ENCODE results near the gene ZEB1. TPM values are rescaled to one million over a fixed set of nuclear protein-coding genes. Genes with fewer than 3 reads are reported as not detected.
A peak's percentile ranks its signal among the peaks of the same experiment; 100 is the strongest.

Gene ZEB1
- total RNA-seq (2014; rRNA removed; shearing (Covaris generic)): 82.7 and 99.4 TPM in 2 replicates

DNA sequence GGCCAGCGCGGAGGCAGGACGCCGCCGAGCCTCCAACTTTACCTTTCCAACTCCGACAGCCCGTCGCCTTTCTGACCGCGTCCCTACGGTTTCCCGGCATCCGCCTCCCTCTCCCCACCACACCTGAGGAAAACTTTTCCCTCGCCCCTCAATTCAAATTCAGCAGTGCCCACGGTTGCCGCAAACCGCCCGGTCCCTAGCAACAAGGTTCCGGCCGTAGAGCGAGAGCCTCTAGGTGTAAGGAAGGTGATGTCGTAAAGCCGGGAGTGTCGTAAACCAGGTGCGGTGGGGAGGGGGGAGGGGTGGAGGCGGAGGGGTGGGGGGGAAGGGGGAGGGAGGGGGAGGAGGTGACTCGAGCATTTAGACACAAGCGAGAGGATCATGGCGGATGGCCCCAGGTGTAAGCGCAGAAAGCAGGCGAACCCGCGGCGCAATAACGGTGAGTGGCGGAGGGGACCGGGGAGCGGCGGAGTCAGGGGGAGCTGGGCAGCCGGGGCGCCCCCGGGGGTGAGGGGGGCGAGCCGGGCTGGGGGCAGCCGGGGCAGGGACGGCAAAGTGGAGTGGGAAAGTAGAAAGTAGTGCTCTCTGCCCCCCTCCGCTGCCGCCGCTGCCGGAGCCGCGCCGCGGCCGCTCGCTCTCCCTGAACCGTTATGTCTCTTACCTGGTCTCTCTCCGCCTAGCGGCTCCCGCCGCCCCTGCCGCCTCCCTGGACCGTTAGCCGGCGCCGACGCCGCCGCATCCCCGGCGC is at the start of gene ZEB1:
Gene ZEB1 (plus strand): TSS at position 363 of the 748 bp plus-strand sequence. CDS start 19 bp downstream, at position 382.
- DNase-seq (ENCODE audit: low read depth): peak; percentile 94

- DNase-seq (ENCODE audit: low read depth): no peak
These were observed 48.1 kb upstream of the ZEB1 start for GRCh38 chr10:31270954-31271353.

DNA sequence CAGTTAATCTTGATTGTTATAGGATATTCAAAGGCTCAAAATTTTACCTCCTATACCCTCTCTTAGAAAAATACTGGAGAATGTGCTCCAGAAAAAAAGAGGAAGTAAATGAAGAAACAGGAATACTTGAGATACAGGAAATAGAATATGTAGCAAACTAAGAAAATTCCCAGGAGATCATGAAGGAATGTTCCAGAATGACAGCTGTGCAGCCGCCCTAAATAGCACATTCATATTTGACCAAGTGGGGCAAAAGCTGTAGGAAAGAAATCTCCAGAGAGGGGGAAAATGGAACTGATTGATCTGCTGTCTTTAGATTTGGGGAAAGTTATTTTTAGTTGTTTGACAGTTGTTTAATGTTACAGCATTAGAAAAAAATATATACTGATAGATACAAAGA is 46.2 kb upstream of the ZEB1 start:
- DNase-seq (ENCODE audit: low read depth): no peak

DNA sequence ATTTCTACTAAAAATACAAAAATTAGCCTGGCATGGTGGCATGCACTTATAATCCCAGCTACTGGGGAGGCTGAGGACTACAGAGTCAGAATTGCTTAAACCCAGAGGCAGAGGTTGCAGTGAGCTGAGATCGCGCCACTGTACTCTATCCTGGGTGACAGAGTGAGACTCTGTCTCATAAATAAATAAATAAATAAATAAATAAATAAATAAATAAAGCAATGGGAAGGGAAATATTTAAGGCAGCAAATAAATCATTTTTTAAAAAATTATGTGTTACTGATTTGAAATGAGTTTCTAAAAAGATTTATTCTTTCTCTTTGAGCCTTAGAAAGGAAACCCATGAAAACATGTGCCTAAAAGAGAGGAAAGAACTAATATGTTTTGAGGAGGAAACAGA is 45.2 kb upstream of the ZEB1 start:
- DNase-seq (ENCODE audit: low read depth): no peak

- DNase-seq (ENCODE audit: low read depth): peak; percentile 47
These were observed 44.7 kb upstream of the ZEB1 start for GRCh38 chr10:31274310-31274709.

DNA sequence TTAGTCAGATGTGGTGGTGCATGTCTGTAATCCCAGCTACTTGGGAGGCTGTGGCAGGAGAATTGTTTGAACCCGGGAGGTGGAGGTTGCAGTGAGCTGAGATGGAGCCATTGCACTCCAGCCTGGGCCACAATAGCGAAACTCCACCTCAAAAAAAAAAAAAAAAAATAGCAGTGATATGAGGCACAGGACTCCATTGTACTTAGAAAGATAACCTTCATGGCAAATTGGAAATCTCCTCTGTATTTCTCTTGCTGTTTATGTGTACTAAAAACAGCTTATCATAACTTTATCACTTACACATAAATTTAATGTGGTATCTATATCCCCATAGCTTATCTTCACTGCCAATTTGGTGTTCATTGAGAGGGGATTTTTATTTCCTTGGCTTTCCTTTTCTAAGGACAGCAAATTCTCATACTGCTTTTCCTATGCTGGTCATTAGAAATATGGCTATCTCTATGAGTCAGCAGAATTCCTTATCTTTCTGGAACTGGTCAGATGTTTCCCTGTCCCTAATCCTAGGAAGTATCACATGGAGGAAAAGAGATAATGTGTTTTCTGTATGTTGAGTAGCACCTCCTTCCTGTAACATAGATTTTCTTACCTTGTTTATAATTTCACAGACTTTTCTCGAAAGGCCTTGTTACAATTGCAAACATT is 40.6 kb upstream of the ZEB1 start:
- DNase-seq (ENCODE audit: low read depth): no peak

DNA sequence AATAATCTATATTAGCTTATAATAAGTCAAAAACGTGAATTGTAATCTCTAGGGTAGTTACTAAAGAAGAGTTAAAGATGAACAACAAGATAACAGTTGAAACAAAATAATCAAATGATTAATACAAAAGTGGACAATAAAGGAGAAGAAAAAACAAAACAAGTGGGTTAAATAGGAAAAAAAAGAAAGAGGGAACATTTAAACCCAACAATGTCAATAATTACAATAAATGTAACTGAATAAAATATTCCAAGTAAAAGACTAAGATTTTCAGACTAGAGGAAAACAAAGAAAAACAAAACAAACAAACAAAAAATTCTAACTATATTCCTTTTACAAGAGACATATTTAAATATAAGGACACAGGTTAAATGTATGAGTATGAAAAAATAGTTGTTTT is 38.0 kb upstream of the ZEB1 start:
- DNase-seq (ENCODE audit: low read depth): no peak

GRCh38 chr10:31288001-31288400 is 31.0 kb upstream of the ZEB1 start:
- DNase-seq (ENCODE audit: low read depth): peak; percentile 74

DNA sequence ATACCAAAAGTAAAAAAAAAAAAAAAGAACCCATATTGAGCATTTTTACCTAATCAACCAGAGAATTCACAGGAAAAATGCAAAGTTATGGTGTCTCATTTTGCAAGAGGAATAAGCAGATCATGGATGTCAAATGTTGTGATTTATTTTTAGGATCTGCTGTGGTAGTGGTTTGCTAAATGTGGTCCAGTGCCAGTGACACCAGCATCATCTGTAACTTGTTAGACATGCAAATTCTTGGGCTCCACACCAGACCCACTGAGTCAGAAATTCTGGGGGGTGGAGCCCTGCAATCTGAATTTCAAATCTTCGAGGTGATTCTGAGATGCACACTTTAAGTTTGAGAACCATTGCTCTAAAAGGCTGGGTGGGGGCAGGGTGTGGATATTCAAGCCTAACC is 30.1 kb upstream of the ZEB1 start:
- DNase-seq (ENCODE audit: low read depth): peak; percentile 89

DNA sequence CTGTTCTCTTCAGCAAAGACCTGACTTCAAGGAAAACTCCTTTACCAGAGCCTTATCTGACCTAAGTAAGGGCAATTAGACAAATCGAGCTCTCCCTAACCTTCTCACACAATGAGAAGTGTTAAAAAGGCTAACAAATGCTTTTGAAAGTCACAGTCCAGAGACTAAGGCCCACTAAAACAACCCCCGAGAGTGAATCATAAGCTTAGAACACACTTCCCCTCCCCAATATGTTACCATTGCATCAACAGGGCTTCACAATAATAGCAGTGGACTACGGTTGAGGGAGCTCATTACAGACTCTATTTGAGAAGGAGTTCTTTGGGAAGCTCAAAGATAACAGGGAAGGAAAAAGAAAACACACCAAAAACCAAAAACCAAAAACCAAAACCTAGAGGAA is 28.6 kb upstream of the ZEB1 start:
- DNase-seq (ENCODE audit: low read depth): no peak

DNA sequence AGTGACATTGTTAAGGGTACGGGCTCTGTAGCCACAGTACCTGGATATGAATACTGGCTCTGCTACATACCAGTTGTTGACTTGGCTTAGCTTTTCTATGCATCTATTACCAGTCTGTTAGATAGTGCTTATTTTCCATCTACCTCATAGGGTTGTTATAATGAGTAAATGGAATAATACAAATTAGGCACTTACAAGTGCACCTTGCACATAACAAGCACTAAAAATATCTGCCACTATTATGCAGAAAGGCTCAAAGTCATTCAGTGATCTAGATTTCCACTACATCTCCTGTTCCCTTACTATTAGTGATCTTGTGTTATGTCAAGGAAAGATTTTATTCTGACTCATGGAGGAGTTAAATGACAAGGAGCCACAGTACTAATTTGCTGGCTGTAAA is 27.9 kb upstream of the ZEB1 start:
- DNase-seq (ENCODE audit: low read depth): no peak

- DNase-seq (ENCODE audit: low read depth): no peak
These were observed 24.5 kb upstream of the ZEB1 start for GRCh38 chr10:31294558-31294957.

DNA sequence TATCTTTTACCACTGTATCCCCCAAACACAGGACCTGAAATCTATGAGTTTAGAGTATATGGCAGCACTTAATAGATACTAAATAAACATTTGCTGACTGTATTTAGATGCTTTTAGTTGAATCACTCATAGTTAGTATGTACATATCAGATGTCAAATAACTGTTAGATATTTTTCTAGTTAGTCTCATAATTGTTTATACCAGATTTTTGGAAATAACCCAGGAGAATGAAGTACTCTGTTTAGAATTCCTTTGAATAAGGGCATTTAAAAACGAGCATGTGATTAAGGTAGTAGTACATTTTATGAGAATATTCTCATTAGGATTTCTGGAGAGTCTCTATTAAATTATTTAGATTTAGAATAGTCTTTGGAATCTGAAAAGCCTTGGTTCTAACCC is 22.3 kb upstream of the ZEB1 start:
- no peak for DNase-seq (ENCODE audit: low read depth)

GRCh38 chr10:31299119-31299518 is 19.9 kb upstream of the ZEB1 start:
- DNase-seq (ENCODE audit: low read depth): no peak

DNA sequence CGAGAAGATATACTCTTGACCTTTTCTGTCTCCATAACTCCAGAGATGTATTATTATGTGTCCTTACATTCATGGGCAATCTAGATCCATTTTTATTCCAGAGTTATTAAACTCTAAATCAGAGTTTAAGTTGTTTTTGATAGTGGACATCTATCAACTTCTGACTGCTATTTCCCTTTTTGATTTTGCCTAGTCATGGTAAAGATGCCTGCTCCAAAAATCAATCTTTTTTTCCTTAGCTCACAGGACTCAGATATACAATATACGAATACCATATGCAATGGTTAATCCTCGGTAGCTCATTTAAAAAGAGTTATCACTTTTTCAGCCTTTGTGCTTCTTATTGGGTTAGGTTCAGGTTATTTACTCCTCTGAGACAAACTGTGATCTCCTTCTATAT is 15.8 kb upstream of the ZEB1 start:
- no peak for DNase-seq (ENCODE audit: low read depth)

GRCh38 chr10:31304291-31304970 is 14.6 kb upstream of the ZEB1 start:
- peak; percentile 80 for DNase-seq (ENCODE audit: low read depth)

DNA sequence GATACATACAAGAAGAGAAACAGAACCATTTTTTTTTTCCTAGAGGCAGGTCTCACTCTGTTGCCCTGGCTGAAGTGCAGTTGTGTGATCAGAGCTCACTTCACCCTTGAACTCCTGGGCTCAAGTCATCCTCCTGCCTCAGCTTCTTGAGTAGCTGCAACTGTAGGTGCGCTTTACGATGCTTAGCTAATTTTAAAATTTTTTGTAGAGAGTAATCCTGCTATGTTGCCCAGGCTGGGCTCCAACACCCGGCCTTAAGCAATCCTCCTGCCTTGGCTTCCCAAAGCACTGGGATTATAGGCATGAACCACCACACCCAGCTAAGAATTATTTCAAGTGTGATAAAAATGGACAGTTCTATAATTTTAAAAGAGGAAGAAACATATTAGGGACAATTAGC is 5.6 kb upstream of the ZEB1 start:
- DNase-seq (ENCODE audit: low read depth): no peak

DNA sequence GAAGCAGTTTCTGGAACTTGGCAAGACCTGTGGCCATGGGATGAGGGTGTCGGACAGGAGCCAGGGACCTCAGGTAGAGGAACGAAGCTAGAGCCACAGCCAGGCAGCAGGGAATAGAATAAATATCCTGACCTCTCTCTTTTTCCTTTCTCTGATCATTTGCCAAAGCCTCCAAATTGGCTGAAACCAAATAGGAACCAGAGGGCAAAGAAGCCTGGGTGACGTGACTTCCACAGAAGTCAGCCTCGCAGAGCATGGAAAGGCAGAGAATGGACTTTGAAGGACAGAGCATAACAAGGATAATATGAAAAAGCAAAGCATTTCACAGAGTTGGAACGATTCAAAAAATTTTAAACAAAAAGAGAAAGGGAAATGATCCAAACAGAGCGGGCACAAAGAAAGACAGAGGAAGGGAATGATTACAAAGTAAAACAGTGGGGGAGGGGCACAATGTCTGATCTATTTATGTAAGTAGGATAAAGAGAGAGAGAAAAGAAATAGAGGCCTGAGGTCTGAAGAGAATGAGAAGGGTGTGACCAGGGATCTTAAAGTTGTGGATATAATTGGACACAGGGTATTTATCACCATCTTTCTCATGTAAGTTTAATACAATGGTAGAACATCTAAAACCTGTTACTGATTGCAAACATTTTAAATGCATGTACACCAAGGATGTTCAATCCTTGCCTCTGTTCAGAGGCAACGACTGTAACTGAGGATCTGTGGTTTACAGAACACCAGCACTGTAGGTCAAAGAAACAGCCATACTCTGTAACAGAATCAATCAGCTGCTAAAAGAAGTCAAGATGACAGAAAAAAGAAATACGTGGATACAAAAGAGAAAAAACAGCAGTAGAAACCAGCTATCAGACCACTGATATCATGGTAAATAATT is 4.5 kb upstream of the ZEB1 start:
- peak; percentile 72 for DNase-seq (ENCODE audit: low read depth)

DNA sequence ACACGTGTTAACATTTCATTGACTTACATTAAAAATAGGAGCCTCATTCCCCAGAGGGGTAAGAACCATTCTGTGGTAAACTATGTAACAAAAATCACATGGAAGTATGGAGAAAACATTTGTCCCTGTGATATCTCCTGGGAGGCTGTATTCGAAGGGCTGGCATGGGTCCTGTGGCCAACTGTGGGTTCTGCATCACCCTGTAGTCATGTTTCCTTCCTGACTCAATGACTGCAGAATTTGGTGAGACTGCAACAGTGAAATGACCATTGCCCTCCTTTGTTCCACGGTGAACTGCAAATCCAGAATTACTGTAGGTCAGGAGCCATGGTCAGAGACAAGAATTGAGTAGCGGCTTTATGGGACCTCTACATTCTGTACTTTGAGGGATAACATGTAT is 3.6 kb upstream of the ZEB1 start:
- DNase-seq (ENCODE audit: low read depth): peak; percentile 93

DNA sequence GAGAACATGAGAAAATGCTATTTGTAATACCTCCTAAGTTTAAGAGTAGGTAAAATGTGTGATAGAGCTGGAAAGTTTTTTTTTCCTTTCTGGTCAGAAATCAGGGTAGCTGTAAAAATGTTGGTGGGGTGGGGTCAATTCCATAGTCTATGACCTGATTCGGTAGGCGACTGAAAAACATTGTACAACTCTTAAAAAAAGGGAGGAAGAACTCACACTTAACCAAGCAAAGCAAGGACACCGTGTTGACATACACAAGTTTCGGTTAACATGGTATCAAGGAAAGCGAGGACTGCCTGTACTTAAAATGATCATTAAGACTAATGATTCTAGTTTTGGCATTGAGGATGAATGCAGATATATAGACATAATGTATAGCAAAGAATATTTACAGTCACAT is 1.8 kb upstream of the ZEB1 start:
- no peak for DNase-seq (ENCODE audit: low read depth)

- no peak for DNase-seq (ENCODE audit: low read depth)
These were observed 1.2 kb upstream of the ZEB1 start for GRCh38 chr10:31317652-31318381.

All from RPMI7951 (cell line).